Esophagus muscularis mucosa (tissue), 4 donors: ENCODE data around the gene KCND3. TPM values are rescaled to one million over a fixed set of nuclear protein-coding genes. Genes with fewer than 3 reads are reported as not detected.

Experiments
- DNase-seq: peaks from one replicate; pipeline ENCODE4 v3.0.0-alpha.2; 2017; ENCODE audit errors: extremely low spot score
- H3K27ac ChIP-seq, 4 donors: fragments of 200-600 bp; sonication (generic); replicated peaks in 1 of 4; 1 replicate in 3 of 4; 2 replicates in 1 of 4; pipeline ENCODE4 v1.5.1; 2016 to 2019; ENCODE audit warnings: mild to moderate bottlenecking in 1 of 4
- H3K27me3 ChIP-seq, 4 donors: fragments of 200-600 bp; sonication (generic); one replicate each; pipeline versions ENCODE4 v1.5.1 to v1.6.0; 2016 to 2019
- H3K36me3 ChIP-seq, 4 donors: fragments of 200-600 bp; sonication (generic); one replicate each; pipeline ENCODE4 v1.5.1; 2016 to 2019
- H3K4me1 ChIP-seq, 4 donors: fragments of 200-600 bp; sonication (generic); one replicate each; pipeline ENCODE4 v1.5.1; 2016 to 2019
- H3K4me3 ChIP-seq, 4 donors: fragments of 200-600 bp; sonication (generic); 1 replicate in 2 of 4; 2 replicates in 2 of 4; pipeline ENCODE4 v1.5.1; 2016 to 2019; ENCODE audit warnings: mild to moderate bottlenecking in 4 of 4, moderate library complexity in 1 of 4
- H3K9me3 ChIP-seq, 4 donors: fragments of 200-600 bp; sonication (generic); 1 replicate in 3 of 4; 2 replicates in 1 of 4; pipeline ENCODE4 v1.5.1; 2016 to 2019
- EP300 ChIP-seq: sonication (generic); formaldehyde crosslinking; IDR thresholded peaks from one replicate; pipeline ENCODE4 v1.6.1; 2017; ENCODE audit warnings: antibody characterized with exemption
- POLR2A ChIP-seq: fragments of 450-650 bp; IDR thresholded peaks from one replicate; pipeline ENCODE4 v1.6.1; 2017; ENCODE audit warnings: antibody characterized with exemption, moderate library complexity, mild to moderate bottlenecking, low read depth
- POLR2AphosphoS5 ChIP-seq, 2 donors: sonication (generic); formaldehyde crosslinking; IDR thresholded peaks; one replicate each; pipeline ENCODE4 v1.6.1; 2017; ENCODE audit warnings: antibody characterized with exemption in 2 of 2
- WGBS: methylation state at CpG from one replicate; pipeline ENCODE4 v1.1.5; 2018; 5-methylcytosine and 5-hydroxymethylcytosine counted together
- intact Hi-C: fragments of 100-400 bp; cut with DNase I; formaldehyde crosslinking; loops from one replicate; pipeline ENCODE4 v1.15.1; 2023
- total RNA-seq, 4 donors: library from RNA; depleted of rRNA; stranded (reverse); fragments of >200 nt; gene quantifications; one replicate each; pipeline versions ENCODE4 v1.1.0 to v1.2.1, GENCODE V29; 2016
- TF ChIP-seq, protein P1 (sequence below), 3 experiments: fragments of 200-600 bp in 2 of 3; fragments of 450-650 bp in 1 of 3; sonication (generic) in 2 of 3; IDR thresholded peaks; one replicate each; pipeline ENCODE4 v1.5.1; 2017 to 2019; ENCODE audit warnings: antibody characterized with exemption in 3 of 3, mild to moderate bottlenecking in 2 of 3, moderate library complexity in 1 of 3

KCND3 gene
- total RNA-seq, 4 donors from 2014 or later, result 25.7 to 57.6 (median 47.5) TPM

DNA sequence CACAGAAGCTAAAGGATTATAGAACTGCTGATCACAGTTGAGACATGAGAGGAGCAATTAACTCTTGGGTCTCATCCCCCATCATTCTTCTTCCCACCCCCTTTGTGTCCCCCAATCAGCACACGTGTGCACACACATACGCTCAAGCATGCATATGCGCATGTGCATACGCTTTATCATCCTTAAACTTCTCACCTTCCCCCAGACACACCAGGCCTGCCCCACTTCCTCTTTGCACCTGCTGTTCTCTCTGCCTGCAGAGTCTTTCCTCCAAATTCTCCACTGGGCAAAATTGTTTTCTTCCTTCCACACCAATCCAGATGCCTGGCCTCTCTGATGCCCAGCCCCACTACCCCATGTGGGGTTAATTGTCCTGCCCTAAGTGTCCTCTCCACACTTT, 13.0 kb upstream of the KCND3 start:
- no peak for DNase-seq
- WGBS, result 92% methylated on average over 4 of the region's 4 CpGs
- Histone ChIP-seq H3K27me3 (no peaks in the 10 kb centered on the region), H3K27ac (no peak overlapping the region), H3K36me3 (no peaks in the 10 kb centered on the region), H3K9me3 (no peaks in the 10 kb centered on the region), H3K4me3 (no peak overlapping the region), H3K4me1 (peaks cover 0 to 16% (median 9%) of the 10 kb centered on the region in 4 donors)
- TF ChIP-seq, protein P1, sequence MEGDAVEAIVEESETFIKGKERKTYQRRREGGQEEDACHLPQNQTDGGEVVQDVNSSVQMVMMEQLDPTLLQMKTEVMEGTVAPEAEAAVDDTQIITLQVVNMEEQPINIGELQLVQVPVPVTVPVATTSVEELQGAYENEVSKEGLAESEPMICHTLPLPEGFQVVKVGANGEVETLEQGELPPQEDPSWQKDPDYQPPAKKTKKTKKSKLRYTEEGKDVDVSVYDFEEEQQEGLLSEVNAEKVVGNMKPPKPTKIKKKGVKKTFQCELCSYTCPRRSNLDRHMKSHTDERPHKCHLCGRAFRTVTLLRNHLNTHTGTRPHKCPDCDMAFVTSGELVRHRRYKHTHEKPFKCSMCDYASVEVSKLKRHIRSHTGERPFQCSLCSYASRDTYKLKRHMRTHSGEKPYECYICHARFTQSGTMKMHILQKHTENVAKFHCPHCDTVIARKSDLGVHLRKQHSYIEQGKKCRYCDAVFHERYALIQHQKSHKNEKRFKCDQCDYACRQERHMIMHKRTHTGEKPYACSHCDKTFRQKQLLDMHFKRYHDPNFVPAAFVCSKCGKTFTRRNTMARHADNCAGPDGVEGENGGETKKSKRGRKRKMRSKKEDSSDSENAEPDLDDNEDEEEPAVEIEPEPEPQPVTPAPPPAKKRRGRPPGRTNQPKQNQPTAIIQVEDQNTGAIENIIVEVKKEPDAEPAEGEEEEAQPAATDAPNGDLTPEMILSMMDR (IDR thresholded peaks at IDR 0.05), result no peak
- intact Hi-C loops, result no loop called here

DNA sequence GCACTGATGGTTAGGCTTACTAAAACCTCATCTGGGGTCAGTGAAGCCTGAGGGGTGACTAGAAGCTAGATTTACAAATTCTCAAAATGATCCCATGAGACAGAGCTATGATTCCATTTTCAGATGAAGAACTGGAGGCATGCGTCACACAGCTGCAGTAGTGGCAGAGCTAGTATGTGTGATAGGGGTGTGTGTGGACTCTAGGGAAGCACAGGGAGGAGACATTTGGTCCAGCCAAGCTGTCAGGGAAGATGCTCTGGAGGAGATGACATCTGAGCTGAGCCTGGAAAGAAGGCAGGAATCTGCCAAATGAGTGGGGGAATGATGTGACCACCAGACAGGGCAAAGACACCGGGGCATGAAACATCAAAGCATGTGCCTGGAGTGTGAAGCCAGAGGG, 12.0 kb upstream of the KCND3 start:
- Histone ChIP-seq H3K36me3 (no peaks in the 10 kb centered on the region), H3K9me3 (no peaks in the 10 kb centered on the region), H3K27ac (no peak overlapping the region), H3K4me3 (no peak overlapping the region), H3K27me3 (no peaks in the 10 kb centered on the region), H3K4me1 (peaks cover 0 to 5% (median 1%) of the 10 kb centered on the region in 4 donors)
- no peak for DNase-seq
- intact Hi-C loops, result no loop called here
- WGBS, result 79% methylated on average over 2 of the region's 2 CpGs
- no peak for TF ChIP-seq EP300
- TF ChIP-seq POLR2AphosphoS5 (IDR thresholded peaks at IDR 0.05), result no peak
- no peak for TF ChIP-seq POLR2A
- TF ChIP-seq, protein P1 (IDR thresholded peaks at IDR 0.05), result no peak

DNA sequence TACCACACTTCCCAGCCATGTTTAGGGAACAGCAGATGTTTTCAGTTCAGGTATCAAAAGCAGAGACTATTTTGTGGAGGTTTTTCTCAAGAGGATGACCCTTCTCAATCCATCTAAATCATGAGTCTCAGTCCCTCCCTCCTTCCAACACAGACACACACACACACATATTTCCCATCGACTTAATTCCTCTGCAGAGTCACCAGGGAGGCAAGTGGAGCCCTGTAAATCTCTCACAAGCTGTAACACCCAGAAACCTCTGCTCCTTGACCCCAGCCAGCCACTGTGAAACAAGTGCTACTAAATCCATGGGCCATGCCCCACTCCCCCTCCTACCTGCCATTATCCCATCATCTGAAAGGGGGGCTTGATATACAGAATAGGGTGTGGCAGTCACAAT, 10.6 kb upstream of the KCND3 start:
- intact Hi-C loops, result no loop called here
- whole genome bisulfite sequencing, result 52% methylated on average over 1 of the region's 1 CpG

DNA sequence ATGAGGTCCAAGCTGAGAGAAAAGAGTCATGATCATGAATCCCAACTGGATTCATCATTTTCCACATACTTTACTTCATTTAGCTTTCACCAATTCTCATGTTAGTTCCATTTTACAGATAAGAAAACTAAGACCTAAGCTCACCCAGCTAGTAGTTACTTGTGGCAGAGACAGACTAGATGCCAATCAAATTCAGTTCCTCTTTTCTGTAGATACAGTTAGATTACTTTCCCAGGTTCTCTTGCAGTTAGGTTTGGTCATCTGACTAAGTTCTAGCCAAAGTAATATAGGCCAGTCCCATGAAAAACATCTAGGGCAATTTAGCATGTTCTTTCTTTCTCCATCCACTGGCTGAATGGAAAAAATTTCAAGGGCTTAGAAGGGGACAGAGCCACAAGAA, 8.9 kb upstream of the KCND3 start:
- TF ChIP-seq EP300 (no peak), POLR2A (no peak), POLR2AphosphoS5 (IDR thresholded peaks at IDR 0.05) (no peak)
- TF ChIP-seq, protein P1 (IDR thresholded peaks at IDR 0.05), result no peak
- no peak overlapping the region for H3K4me3 ChIP-seq
- H3K27me3 ChIP-seq, result no peaks in the 10 kb centered on the region
- H3K4me1 ChIP-seq, result no peaks in the 10 kb centered on the region
- no peaks in the 10 kb centered on the region for H3K9me3 ChIP-seq
- H3K36me3 ChIP-seq, result no peaks in the 10 kb centered on the region
- DNase-seq, result no peak
- intact Hi-C loops, result loop anchor here (10.0 kb wide), 1 partner anchor 336 kb away; no protein-coding TSS in a partner anchor
- H3K27ac ChIP-seq, result no peak overlapping the region

More for the DNA sequence above, 10.6 kb upstream of the KCND3 start:
- TF ChIP-seq POLR2AphosphoS5 (IDR thresholded peaks at IDR 0.05), result no peak
- no peak for TF ChIP-seq POLR2A
- no peak for TF ChIP-seq EP300
- TF ChIP-seq, protein P1 (IDR thresholded peaks at IDR 0.05), result no peak
- Histone ChIP-seq H3K4me3 (no peak overlapping the region), H3K27me3 (no peaks in the 10 kb centered on the region), H3K27ac (no peak overlapping the region), H3K36me3 (no peaks in the 10 kb centered on the region), H3K4me1 (no peaks in the 10 kb centered on the region), H3K9me3 (no peaks in the 10 kb centered on the region)
- no peak for DNase-seq

- intact Hi-C loops, result loop anchor here (5.0 to 10.0 kb wide), 2 partner anchors 205 to 342 kb away; no protein-coding TSS in a partner anchor
- TF ChIP-seq POLR2AphosphoS5 (IDR thresholded peaks at IDR 0.05), result no peak
- Histone ChIP-seq H3K36me3 (no peaks in the 10 kb centered on the region), H3K9me3 (no peaks in the 10 kb centered on the region), H3K27me3 (peaks cover 0 to 5% (median 0%) of the 10 kb centered on the region in 4 donors), H3K4me3 (no peak overlapping the region), H3K4me1 (peaks cover 27 to 48% (median 41%) of the 10 kb centered on the region in 4 donors), H3K27ac (no peak overlapping the region)
- DNase-seq, result no peak
- WGBS, result 77% methylated on average over 10 of the region's 10 CpGs
Measured at GRCh38 chr1:111992476-111992875, 3.0 kb upstream of the KCND3 start.
